ENCODE results near the gene MAGEH1.

Gene MAGEH1

GRCh38 chrX:55490974-55491373 is 39.0 kb downstream of the MAGEH1 start:
- no peak for DNase-seq (ENCODE audit: low read depth)
